ENCODE data around the gene EML6.

- TF ChIP-seq CTCF (IDR thresholded peaks at IDR 0.05), result no peak
- no peak for TF ChIP-seq POLR2AphosphoS5 (IDR thresholded peaks at IDR 0.05)
- no peak for TF ChIP-seq POLR2A (IDR thresholded peaks at IDR 0.05)
Observed at GRCh38 chr2:54954158-54954557, 230.7 kb downstream of the EML6 start.

Data from gastroesophageal sphincter (tissue), 3 donors.